ENCODE measurements around the gene FLNB. TPM values are rescaled to one million over a fixed set of nuclear protein-coding genes. Genes with fewer than 3 reads are reported as not detected.

FLNB gene
- polyA plus RNA-seq, 1 of the 3 experiments (the other 2 are of a cell fraction) = 127 TPM

DNA sequence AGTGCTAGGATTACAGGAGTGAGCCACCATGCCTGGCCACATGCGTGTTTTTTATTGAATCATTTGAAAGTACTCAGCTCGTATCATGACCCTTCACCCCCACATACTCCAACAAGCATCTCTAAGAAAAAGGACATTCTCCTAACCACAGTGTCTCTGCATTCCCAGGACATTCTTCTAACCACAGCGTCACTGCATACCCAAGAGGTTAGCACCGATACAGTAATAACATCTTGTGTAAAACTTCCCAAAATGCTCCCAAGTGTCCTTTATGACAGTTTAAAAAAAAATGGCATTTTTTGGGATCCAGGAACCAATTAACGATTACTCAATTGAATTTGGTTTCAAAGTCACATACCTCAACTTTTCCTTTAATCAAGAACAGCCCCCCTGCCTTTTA is 39.6 kb downstream of the FLNB start (continued):
- TF ChIP-seq ZBTB33 (IDR thresholded peaks at IDR 0.05; ENCODE audit: borderline replicate concordance, low read depth) (no peak), RAD21 (IDR thresholded peaks at IDR 0.05; ENCODE audit: low read length) (no peak), CTCF (IDR thresholded peaks at IDR 0.05) (no peak), NFIC (IDR thresholded peaks at IDR 0.05; ENCODE audit: borderline replicate concordance) (peak; percentile 9; the same call in 1 of the 2 replicates), RCOR1 (IDR thresholded peaks at IDR 0.05; ENCODE audit: low read length) (no peak), EZH2phosphoT487 (IDR thresholded peaks at IDR 0.05; ENCODE audit: borderline replicate concordance, low read depth) (no peak)

DNA sequence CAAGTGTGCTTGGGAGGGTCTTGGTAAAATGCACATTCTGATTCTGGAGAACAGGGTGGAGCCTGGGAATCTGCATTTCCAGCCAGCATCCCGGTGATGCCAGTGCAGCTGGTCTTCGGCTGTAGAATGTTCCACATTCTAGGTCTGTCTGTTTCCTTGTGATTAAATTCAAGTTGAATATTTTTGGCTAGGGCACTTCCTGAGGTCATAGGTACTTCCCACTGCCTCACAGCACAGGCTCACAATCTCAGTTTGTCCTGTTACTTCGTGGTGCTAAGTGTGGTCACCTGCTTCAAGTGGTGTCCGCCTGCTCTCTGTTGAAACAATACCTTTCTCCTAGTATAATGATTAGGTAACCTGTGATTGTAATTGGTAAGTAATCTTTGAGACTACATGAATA is 40.1 kb downstream of the FLNB start:
- peak overlapping the region; percentile 43; the same call in 1 of the 2 replicates for H3K9ac ChIP-seq
- WGBS (ENCODE audit: low lambda C conversion rate) = 69% methylated on average over 4 of the region's 4 CpGs
- no peaks in the 10 kb centered on the region for H3K27me3 ChIP-seq (ENCODE audit: insufficient read depth)
- H3K9me3 ChIP-seq = no peaks in the 10 kb centered on the region
- no peak overlapping the region for H2AFZ ChIP-seq (ENCODE audit: low read depth)
- peak overlapping the region; percentile 56 to 92 for H3K27ac ChIP-seq (ENCODE audit: low read depth in 2 of 2, low read length in 1 of 2)
- no peaks in the 10 kb centered on the region for H3K9me2 ChIP-seq
- peaks cover 36 to 50% of the 10 kb centered on the region in 2 experiments for H3K4me1 ChIP-seq (ENCODE audit: control insufficient read depth in 1 of 2, insufficient read depth in 2 of 2, low read depth in 1 of 2, low read length in 1 of 2)
- POLR2A ChIA-PET = no interaction called here
- TF ChIP-seq TCF12 (IDR thresholded peaks at IDR 0.05) = no peak
- TF ChIP-seq CHD2 (IDR thresholded peaks at IDR 0.05; ENCODE audit: low read length, partially characterized antibody) = no peak
- no peak for TF ChIP-seq NFIC (IDR thresholded peaks at IDR 0.05; ENCODE audit: borderline replicate concordance)
- TF ChIP-seq RCOR1 (IDR thresholded peaks at IDR 0.05; ENCODE audit: low read length) = no peak
- TF ChIP-seq RFX5 (IDR thresholded peaks at IDR 0.05; ENCODE audit: low read length) = no peak
- no peak for DNase-seq
- 0 out of 2 replicates have a peak, but pooled peaks cover 5% of the 10 kb centered on the region for H4K20me1 ChIP-seq (ENCODE audit: insufficient read depth)
- CTCF ChIA-PET = no interaction called here
- no peaks in the 10 kb centered on the region for H3K36me3 ChIP-seq (replicated peaks in 1 of 2; ENCODE audit: control insufficient read depth in 1 of 2, insufficient read depth in 2 of 2, low read length in 1 of 2)
- H3F3A ChIP-seq (replicated peaks; ENCODE audit: insufficient read depth) = peaks cover 69% of the 10 kb centered on the region
- peak overlapping the region; percentile 47 for H3K4me2 ChIP-seq
- no peak overlapping the region for H3K4me3 ChIP-seq (ENCODE audit: low read depth in 2 of 2, low read length in 1 of 2)
- H3K79me2 ChIP-seq (ENCODE audit: insufficient read depth) = peaks cover 95% of the 10 kb centered on the region

- CTCF ChIA-PET = interaction anchor here (0.8 to 1.4 kb wide), 2 partner anchors 17 to 129 kb away, joined by 3 to 4 read pairs; no protein-coding TSS in a partner anchor
- Histone ChIP-seq H3K4me2 (peak overlapping the region; percentile 47), H3K4me1 (ENCODE audit: control insufficient read depth in 1 of 2, insufficient read depth in 2 of 2, low read depth in 1 of 2, low read length in 1 of 2) (peaks cover 29 to 44% of the 10 kb centered on the region in 2 experiments), H3K9ac (peak overlapping the region; percentile 43), H4K20me1 (ENCODE audit: insufficient read depth) (0 out of 2 replicates have a peak, but pooled peaks cover 5% of the 10 kb centered on the region), H3K79me2 (ENCODE audit: insufficient read depth) (peaks cover 95% of the 10 kb centered on the region), H3F3A (replicated peaks; ENCODE audit: insufficient read depth) (peaks cover 64% of the 10 kb centered on the region), H3K27ac (ENCODE audit: low read depth in 2 of 2, low read length in 1 of 2) (peak overlapping the region; percentile 56 to 92), H2AFZ (ENCODE audit: low read depth) (no peak overlapping the region), H3K27me3 (ENCODE audit: insufficient read depth) (no peaks in the 10 kb centered on the region), H3K9me3 (no peaks in the 10 kb centered on the region), H3K9me2 (no peaks in the 10 kb centered on the region), H3K36me3 (replicated peaks in 1 of 2; ENCODE audit: control insufficient read depth in 1 of 2, insufficient read depth in 2 of 2, low read length in 1 of 2) (no peaks in the 10 kb centered on the region), H3K4me3 (ENCODE audit: low read depth in 2 of 2, low read length in 1 of 2) (no peak overlapping the region; a peak in 1 of 4 replicates)
- POLR2A ChIA-PET = interaction anchor here (0.9 kb wide), 1 partner anchor 10 kb away, joined by 3 read pairs; no protein-coding TSS in a partner anchor
- no peak for DNase-seq
- WGBS (ENCODE audit: low lambda C conversion rate) = 34% methylated on average over 10 of the region's 10 CpGs
- TF ChIP-seq, protein P1, sequence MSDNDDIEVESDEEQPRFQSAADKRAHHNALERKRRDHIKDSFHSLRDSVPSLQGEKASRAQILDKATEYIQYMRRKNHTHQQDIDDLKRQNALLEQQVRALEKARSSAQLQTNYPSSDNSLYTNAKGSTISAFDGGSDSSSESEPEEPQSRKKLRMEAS (IDR thresholded peaks at IDR 0.05; ENCODE audit: low read depth) = 0 out of 2 replicates have a peak, but pooled peaks have one; percentile 32
- TF ChIP-seq, protein P2, sequence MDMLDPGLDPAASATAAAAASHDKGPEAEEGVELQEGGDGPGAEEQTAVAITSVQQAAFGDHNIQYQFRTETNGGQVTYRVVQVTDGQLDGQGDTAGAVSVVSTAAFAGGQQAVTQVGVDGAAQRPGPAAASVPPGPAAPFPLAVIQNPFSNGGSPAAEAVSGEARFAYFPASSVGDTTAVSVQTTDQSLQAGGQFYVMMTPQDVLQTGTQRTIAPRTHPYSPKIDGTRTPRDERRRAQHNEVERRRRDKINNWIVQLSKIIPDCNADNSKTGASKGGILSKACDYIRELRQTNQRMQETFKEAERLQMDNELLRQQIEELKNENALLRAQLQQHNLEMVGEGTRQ (IDR thresholded peaks at IDR 0.05; ENCODE audit: borderline replicate concordance, low read depth, low read length) = no peak
- peak; percentile 28; the same call in 1 of the 2 replicates for TF ChIP-seq MEF2A (IDR thresholded peaks at IDR 0.05; ENCODE audit: borderline replicate concordance, low read depth)
- TF ChIP-seq NFIC (IDR thresholded peaks at IDR 0.05; ENCODE audit: borderline replicate concordance) = peak; percentile 72
- 0 out of 2 replicates have a peak, but pooled peaks have one; percentile 19 for TF ChIP-seq RCOR1 (IDR thresholded peaks at IDR 0.05; ENCODE audit: low read length)
- TF ChIP-seq YY1 (IDR thresholded peaks at IDR 0.05; ENCODE audit: low read depth) = 0 out of 2 replicates have a peak, but pooled peaks have one; percentile 66
- TF ChIP-seq, protein P3, sequence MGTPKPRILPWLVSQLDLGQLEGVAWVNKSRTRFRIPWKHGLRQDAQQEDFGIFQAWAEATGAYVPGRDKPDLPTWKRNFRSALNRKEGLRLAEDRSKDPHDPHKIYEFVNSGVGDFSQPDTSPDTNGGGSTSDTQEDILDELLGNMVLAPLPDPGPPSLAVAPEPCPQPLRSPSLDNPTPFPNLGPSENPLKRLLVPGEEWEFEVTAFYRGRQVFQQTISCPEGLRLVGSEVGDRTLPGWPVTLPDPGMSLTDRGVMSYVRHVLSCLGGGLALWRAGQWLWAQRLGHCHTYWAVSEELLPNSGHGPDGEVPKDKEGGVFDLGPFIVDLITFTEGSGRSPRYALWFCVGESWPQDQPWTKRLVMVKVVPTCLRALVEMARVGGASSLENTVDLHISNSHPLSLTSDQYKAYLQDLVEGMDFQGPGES (IDR thresholded peaks at IDR 0.05; ENCODE audit: low read depth, low read length) = no peak
- no peak for TF ChIP-seq RFX5 (IDR thresholded peaks at IDR 0.05; ENCODE audit: low read length)
These were observed 41.0 kb downstream of the FLNB start for GRCh38 chr3:58049143-58049785.

Data from SK-N-SH (cell line).